Measurements from ENCODE around the gene CDH11.

Gene CDH11

GRCh38 chr16:64973171-64973570 lies 148.7 kb downstream of the CDH11 start:
- DNase-seq, result no peak

DNA sequence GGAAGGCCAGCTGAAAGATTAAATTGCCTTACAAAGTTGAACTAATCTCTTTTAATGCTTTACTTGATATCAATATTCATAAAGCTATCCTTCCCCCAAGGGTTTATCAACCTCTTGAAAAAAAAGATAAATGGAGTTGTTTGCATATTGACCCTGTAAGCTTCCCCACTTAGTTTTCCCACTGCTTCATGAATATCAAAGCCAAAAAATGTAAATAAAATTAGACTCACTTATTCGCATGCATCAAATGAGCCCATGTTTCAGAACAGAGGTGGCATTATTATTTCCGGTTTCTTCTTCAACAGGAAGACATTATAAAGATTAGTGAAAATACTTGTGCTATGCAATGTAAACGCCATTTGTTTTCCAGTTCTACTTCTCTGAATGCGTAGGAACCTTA lies 150.7 kb downstream of the CDH11 start:
- DNase-seq, result no peak

- DNase-seq, result no peak
These were observed 152.6 kb downstream of the CDH11 start for GRCh38 chr16:64969221-64969620.

- no peak for DNase-seq
These were observed 153.3 kb downstream of the CDH11 start for GRCh38 chr16:64968539-64968938.

GRCh38 chr16:64964126-64964540 lies 157.7 kb downstream of the CDH11 start:
- DNase-seq, result no peak

DNA sequence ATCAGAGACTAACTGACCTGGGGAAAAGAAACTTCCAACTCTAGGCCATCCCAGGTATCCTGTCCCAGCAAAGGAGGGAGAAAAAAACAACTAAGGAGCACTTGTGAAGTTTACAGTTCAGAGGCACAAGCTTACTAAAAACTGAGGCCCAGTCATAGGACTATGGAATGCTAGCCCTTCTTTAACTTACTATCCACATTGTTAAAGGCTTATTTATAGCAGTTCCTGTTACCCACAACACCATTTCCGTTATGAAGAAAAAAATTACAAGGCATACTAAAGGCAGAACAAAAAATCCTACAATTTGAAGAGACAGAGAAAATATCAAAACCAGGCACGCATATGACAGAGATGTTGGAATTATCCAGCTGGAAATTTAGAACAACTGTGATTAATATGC lies 159.1 kb downstream of the CDH11 start:
- no peak for DNase-seq

DNA sequence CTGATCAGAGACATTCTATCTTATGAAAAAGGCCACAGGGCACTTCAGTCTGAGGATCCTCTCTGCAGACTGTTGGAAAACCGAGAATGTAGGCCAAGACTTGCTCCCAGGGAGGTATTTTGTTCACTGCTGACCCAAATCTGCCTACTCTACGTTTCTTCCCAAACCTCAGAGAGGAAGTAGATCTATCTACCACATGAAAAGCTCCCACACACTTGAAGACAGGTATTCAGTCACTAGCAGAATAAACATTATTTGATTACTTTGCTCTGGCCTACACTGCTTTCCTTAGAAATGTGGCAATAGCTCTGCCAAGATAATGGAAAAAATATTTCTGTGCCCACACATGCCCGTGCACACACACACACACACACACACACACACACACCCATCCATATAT lies 164.6 kb downstream of the CDH11 start:
- no peak for DNase-seq

GRCh38 chr16:64952177-64952576 lies 169.7 kb downstream of the CDH11 start:
- DNase-seq, result no peak

DNA sequence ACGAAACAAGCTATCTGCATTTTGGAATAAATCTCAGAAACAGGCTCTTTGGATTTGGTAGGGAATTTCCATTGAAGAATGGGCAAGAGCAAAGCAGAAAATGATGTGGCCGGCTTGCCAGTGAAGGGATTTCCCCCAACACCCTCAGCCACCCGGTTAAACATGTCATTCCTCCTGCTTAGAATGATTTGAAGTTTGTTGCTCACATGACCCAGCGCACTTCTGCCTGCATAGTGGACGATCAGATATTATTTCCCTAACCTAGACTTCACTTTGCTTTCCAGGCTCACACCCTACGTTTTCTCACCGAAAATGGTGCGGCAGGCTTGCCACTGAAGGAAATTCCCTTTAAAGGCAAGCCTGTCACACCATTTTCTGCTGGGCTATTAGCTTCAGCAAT lies 170.7 kb downstream of the CDH11 start:
- no peak for DNase-seq

GRCh38 chr16:64950731-64951130 lies 171.1 kb downstream of the CDH11 start:
- no peak for DNase-seq

GRCh38 chr16:64950262-64950661 lies 171.6 kb downstream of the CDH11 start:
- no peak for DNase-seq

GRCh38 chr16:64948056-64948455 lies 173.8 kb downstream of the CDH11 start:
- DNase-seq, result no peak

DNA sequence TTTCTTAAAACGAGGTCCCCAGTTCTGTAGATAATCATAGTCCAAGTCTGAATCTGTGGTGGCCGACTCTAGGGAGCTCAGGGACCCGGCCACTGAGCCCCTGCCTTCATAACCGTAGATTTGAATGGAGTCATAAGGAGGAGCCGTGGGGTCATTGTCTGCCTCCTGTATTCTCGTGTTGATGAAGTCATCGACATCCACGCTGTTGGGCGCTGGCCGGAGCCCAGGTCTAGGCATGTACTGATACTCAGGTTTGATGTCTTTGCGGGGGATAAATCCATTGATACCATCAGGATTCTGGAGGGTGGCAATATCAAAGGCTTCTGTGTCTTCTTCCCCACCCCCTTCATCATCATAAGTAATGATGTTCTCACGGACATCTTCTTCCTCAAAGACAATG lies 174.2 kb downstream of the CDH11 start:
- no peak for DNase-seq

GRCh38 chr16:64933885-64934284 lies 188.0 kb downstream of the CDH11 start:
- no peak for DNase-seq

GRCh38 chr16:64926476-64926875 lies 195.4 kb downstream of the CDH11 start:
- DNase-seq, result no peak

DNA sequence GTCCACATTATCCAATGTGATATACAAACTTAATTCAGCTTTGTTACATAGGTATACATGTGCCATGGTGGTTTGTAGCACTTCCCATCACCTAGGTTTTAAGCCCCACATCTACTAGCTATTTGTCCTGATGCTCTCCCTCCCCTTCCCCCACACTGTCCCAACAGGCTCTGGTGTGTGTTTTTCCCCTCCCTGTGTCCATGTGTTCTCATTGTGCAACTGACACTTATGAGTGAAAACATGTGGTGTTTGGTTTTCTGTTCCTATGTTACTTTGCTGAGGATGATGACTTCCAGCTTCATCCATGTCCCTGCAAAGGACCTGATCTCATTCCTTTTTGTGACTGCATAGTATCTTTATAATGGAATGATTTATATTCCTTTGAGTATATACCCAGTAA lies 196.7 kb downstream of the CDH11 start:
- no peak for DNase-seq

DNA sequence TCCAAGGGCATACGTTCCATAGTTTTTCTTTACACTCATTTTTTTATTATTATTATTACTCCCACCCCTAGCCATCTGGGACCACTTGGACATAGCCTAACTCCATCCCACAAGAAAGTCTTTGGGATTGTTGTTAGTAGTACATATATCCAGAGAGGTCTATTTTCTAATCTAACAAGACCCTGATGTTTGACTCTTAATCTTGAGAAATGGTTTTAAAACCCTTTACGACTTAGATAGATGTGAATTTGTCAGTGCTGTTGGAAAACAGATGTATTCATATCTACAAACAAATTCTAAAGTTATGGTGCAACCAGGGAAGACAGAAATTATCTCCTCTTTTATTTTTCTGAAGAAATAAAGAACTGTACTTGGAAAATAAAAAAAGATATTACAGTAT lies 197.8 kb downstream of the CDH11 start:
- DNase-seq, result no peak

GRCh38 chr16:64919929-64920607 lies 201.8 kb downstream of the CDH11 start:
- no peak for DNase-seq

GRCh38 chr16:64919141-64919540 lies 202.7 kb downstream of the CDH11 start:
- DNase-seq, result no peak

GRCh38 chr16:64916051-64916450 lies 205.8 kb downstream of the CDH11 start:
- no peak for DNase-seq

DNA sequence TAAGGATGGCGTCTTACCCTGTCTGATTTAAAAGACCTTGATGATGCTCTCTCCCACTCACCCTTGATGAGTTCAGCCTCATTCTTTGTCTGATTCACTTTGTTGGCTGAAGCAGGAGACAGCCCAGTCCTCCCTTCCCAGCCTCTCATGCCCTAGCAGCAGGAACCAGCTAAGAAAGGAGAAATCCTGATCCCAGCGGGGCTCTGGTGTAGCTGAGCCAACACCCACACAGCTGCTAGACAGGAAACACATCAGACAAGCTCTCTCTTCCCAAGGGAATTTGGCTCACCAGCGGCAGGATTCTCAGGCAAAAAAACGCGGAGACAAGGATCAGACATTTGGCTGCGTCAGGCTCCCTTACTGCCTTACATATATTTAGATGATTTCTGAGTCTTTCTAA lies 211.5 kb downstream of the CDH11 start:
- no peak for DNase-seq

- no peak for DNase-seq
These were observed 214.0 kb downstream of the CDH11 start for GRCh38 chr16:64907844-64908243.

DNA sequence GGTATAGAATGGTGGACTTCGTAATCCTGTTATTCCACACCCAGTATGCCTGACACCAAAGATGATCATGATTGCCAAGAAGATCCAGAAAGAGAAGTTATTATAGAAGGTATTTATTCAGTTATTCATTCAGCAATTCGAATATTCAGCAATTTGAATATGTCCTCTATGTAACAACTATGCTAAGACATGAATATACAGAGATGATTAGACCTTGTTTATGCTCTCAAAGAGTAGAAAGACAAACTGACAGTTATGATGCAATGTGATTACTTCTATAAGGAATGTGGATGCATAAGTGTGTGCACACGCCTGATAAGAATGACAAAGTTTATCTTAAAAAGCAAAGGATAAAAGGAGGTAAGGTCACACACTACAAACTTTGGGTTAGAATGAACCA lies 218.1 kb downstream of the CDH11 start:
- DNase-seq, result no peak

GRCh38 chr16:64900517-64900916 lies 221.3 kb downstream of the CDH11 start:
- DNase-seq, result no peak

GRCh38 chr16:64900019-64900418 lies 221.8 kb downstream of the CDH11 start:
- DNase-seq, result no peak

DNA sequence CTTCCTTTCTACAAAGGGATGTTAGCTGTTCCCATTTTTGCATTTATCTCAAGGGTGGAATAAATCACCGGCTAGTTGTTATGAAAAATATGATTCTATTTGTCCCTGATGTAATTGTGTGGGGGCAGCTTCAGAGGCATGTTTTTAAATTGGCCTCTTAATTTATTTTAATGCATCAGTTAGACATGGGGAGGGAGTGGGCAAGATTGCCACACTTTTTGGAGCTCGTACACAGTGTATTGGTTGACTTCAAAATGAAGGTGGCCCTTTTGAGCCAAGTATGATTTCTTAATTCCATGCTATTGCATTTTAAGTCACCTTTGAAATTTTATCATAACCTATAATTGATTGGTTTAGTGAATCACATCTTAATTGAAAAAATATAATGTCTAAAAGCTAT lies 223.7 kb downstream of the CDH11 start:
- DNase-seq, result no peak

All from stimulated activated CD4-positive, alpha-beta T cell treated with anti-CD3 and anti-CD28 coated beads, Interleukin-4, amount 100 ng/mL, for 1 hour (primary cell).